BE2C (cell line): ENCODE data around the gene TNS3.

ENCODE experiments used
- DNase-seq: peaks from one replicate; pipeline ENCODE4 v3.0.0-alpha.2; 2020
- H3K27me3 ChIP-seq: fragments of 250-450 bp; sonication (Bioruptor Pico); 2 replicates; pipeline ENCODE4 v1.5.1; 2020; ENCODE audit warnings: mild to moderate bottlenecking
- H3K36me3 ChIP-seq: fragments of 250-450 bp; sonication (Bioruptor Pico); 2 replicates; pipeline ENCODE4 v1.5.1; 2020; ENCODE audit warnings: mild to moderate bottlenecking
- H3K4me1 ChIP-seq: fragments of 250-450 bp; sonication (Bioruptor Pico); 2 replicates; pipeline ENCODE4 v1.5.1; 2020
- H3K4me3 ChIP-seq: 2 replicates; pipeline ENCODE4 v1.5.1; 2011; ENCODE audit warnings: low read depth, low read length
- H3K9me3 ChIP-seq: fragments of 250-450 bp; sonication (Bioruptor Pico); 2 replicates; pipeline ENCODE4 v1.5.1; 2020
- TF ChIP-seq, protein P1 (sequence below): IDR thresholded peaks from 2 replicates; pipeline ENCODE4 v1.5.1; 2012; ENCODE audit warnings: mild to moderate bottlenecking, low read depth, low read length

The TNS3 gene

GRCh38 chr7:47385536-47386125 lies 196.3 kb downstream of the TNS3 start:
- DNase-seq, result no peak
- no peaks in the 10 kb centered on the region for H3K9me3 ChIP-seq
- TF ChIP-seq, protein P1, sequence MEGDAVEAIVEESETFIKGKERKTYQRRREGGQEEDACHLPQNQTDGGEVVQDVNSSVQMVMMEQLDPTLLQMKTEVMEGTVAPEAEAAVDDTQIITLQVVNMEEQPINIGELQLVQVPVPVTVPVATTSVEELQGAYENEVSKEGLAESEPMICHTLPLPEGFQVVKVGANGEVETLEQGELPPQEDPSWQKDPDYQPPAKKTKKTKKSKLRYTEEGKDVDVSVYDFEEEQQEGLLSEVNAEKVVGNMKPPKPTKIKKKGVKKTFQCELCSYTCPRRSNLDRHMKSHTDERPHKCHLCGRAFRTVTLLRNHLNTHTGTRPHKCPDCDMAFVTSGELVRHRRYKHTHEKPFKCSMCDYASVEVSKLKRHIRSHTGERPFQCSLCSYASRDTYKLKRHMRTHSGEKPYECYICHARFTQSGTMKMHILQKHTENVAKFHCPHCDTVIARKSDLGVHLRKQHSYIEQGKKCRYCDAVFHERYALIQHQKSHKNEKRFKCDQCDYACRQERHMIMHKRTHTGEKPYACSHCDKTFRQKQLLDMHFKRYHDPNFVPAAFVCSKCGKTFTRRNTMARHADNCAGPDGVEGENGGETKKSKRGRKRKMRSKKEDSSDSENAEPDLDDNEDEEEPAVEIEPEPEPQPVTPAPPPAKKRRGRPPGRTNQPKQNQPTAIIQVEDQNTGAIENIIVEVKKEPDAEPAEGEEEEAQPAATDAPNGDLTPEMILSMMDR, result no peak
- H3K4me3 ChIP-seq, result no peak overlapping the region
- H3K36me3 ChIP-seq, result no peaks in the 10 kb centered on the region
- no peaks in the 10 kb centered on the region for H3K4me1 ChIP-seq
- peaks cover 9% of the 10 kb centered on the region; the same call in 1 of the 2 replicates for H3K27me3 ChIP-seq

DNA sequence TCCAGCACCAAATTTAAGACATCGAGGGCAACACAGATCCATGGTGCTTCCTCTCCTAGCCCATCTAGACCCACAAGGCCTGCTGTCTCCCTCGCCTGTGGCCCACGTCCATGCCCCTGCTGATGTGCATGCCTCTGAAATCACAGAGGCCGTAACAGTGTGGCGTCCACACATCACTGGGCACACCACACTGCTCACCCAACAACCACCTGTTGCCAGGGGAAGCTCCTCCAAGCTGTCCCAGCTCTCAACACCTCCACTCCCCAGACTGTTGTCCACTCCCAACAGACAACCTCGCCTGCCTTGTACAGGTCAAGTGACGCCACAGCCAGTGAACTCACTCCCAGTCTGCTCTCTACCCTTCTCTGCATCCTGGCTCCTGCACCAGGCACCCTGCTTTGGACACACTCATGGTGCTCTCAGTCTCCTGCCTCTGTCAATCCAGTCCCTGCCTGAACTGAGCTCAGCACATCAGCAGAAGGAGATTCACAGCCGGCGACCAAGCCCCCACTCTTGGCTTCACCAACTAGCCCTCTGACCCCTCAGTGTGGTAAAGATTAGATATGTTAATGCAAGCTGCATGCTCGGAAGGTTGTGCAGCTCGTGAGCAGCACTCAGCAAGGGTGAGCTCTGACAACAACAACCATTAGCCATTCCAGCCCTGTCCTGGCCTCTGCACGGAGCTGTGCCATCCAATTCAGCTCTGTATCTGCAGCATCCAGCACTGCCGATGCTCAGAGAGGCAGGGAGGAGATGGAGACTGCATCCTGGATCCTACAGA lies 197.0 kb downstream of the TNS3 start:
- Histone ChIP-seq H3K4me1 (no peaks in the 10 kb centered on the region), H3K36me3 (no peaks in the 10 kb centered on the region)

GRCh38 chr7:47383696-47384445 lies 198.0 kb downstream of the TNS3 start:
- no peaks in the 10 kb centered on the region for H3K4me1 ChIP-seq
- no peak overlapping the region for H3K4me3 ChIP-seq
- H3K36me3 ChIP-seq, result no peaks in the 10 kb centered on the region
- TF ChIP-seq, protein P1, result no peak
- H3K27me3 ChIP-seq, result peaks cover 18% of the 10 kb centered on the region
- DNase-seq, result no peak
- no peaks in the 10 kb centered on the region for H3K9me3 ChIP-seq

More for the DNA sequence above, 197.0 kb downstream of the TNS3 start:
- DNase-seq, result no peak
- no peaks in the 10 kb centered on the region for H3K9me3 ChIP-seq
- no peak overlapping the region for H3K4me3 ChIP-seq
- H3K27me3 ChIP-seq, result peaks cover 13% of the 10 kb centered on the region
- TF ChIP-seq, protein P1, result no peak

- Histone ChIP-seq H3K27me3 (peaks cover 26% of the 10 kb centered on the region), H3K4me1 (no peaks in the 10 kb centered on the region), H3K9me3 (no peaks in the 10 kb centered on the region), H3K36me3 (no peaks in the 10 kb centered on the region), H3K4me3 (no peak overlapping the region)
- TF ChIP-seq, protein P1, result no peak
- no peak for DNase-seq
Measured at GRCh38 chr7:47383072-47383471, 198.8 kb downstream of the TNS3 start.

GRCh38 chr7:47382200-47382599 lies 199.7 kb downstream of the TNS3 start:
- no peaks in the 10 kb centered on the region for H3K4me1 ChIP-seq
- H3K36me3 ChIP-seq, result no peaks in the 10 kb centered on the region
- H3K4me3 ChIP-seq, result no peak overlapping the region
- peaks cover 30% of the 10 kb centered on the region for H3K27me3 ChIP-seq
- no peaks in the 10 kb centered on the region for H3K9me3 ChIP-seq
- DNase-seq, result no peak
- TF ChIP-seq, protein P1, result no peak

- TF ChIP-seq, protein P1, result no peak
- H3K4me3 ChIP-seq, result no peak overlapping the region
- H3K36me3 ChIP-seq, result no peaks in the 10 kb centered on the region
- peaks cover 33% of the 10 kb centered on the region for H3K27me3 ChIP-seq
- H3K9me3 ChIP-seq, result no peaks in the 10 kb centered on the region
- H3K4me1 ChIP-seq, result no peaks in the 10 kb centered on the region
- no peak for DNase-seq
Measured at GRCh38 chr7:47381134-47381495, 200.8 kb downstream of the TNS3 start.
